NCI-H2029 treated with DMSO at 0.1 percent for 48 hours (cell line): Measurements from ENCODE around the gene LRRN2.
"Not testable (repeated sequence)": the region's sequence is repeated elsewhere in the genome, so short reads cannot be mapped to it uniquely, and the experiment has no call there.

Source experiments
- DNase-seq: peaks from one replicate; lab custom pipeline; 2025; lab: John Stamatoyannopoulos, UW

LRRN2 gene

DNA sequence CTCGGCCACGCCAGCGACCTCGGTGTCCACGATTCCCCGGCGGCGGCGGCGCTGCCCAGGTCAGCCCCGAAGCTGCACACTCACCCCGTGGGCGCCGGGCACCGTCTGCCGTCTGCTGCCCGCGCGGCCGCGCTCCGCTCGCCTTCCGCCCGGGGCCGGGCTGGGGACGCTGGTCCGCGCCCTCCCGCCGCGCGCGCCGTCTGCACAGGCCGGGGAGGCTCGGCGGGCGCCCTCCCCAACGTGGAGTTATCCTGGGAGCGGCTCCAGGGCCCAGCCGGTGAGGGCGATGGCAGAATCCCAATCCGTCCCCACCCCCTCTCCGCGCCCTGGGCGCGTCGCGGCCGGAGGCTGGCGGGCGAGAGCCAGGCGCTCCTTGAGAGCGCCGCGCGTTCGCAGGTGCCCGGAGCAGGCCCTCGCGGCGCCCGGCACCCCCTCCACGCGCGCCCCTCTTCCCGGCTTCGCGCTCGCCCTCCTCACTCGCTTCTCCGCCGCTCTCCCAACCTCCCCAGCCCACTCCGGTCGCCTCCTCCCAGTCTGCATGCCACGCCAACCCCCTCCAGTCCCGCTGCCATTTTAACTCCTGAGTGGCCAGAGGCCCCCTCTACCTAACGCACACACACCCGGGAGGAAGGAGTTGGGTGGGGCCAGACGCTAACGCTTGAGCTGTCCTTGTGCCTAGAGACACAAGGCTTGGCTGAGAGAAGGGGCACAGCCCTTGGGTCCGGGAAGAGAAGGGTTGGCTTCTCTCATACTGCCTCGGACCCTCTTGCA is at the start of gene LRRN2:
Gene LRRN2, minus strand, starts transcription at position 503 of the 771 bp plus-strand sequence. CDS start 65,746 bp downstream, outside the sequence.
- DNase-seq, result no peak

DNA sequence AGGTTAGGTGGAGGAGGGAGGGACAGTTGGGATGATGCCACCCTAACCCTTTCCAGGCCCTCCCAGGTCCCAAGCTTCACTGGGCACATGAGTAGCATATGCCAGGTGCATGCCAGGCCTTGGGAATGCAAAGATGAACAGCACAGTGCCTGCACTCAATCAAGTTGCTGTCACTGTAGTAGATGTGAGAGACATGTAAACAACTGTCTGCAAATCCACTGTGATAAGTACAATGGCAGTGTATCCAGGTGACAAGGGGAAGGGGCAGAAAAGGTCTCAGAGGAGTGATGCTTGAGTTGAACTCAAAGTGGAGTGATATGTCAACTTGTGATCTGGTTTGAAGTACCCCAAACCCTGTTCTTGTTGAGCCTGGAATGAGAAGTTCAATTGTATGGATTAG is 49.5 kb upstream of the LRRN2 start:
- peak; percentile 47 for DNase-seq

DNA sequence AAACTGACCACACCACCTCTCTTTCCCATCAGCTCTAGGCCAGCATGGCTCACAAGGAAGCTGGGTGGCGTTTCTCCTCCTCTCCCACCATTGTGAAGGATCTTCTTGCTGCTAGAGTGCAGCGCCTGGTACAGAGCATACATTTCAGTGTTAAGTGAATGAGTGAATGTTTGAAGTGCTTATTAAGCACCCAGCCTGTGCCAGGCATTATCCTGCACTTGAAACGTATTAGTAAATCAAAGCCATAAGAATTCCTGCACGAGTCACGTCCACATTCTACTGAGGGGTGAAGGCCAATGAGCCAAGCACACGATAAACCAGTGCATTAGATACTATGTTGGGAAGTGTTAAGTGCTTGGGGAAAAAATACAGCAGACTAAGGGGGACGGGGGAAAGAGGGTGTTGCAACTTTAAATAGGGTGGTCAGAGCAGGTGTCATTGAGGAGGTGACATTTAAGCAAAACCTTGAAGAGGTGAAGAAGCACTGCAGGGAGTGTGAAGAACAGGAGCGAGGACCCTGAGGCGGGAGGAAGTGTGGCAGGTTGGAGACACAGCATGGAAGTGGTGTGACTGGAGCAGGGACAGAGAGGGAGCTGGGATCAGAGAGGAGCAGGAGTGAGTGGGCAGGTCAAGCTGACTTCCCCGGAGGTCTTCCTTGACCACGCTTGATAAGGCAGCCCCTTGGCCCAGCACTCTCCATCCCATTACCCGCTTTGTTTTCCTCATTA is 48.5 kb upstream of the LRRN2 start:
- no peak for DNase-seq

DNA sequence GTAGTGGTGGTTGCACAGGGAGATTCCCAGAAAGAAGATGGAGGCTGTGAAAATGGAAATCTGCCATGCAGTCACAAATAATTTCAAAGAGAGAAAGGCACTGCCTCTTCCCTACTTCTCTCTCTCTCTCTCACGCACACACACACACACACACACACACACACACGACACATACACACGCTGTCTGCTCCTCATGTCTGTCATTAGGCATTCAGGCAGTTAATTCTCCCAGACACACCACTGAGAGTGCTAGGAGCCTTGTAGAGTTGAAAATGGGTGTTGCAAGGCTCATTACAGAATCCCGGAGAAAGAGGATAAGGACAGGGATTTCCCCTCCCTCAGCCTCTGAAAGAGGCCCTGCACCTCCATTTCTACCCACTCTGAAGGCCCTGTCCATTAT is 47.8 kb upstream of the LRRN2 start:
- no peak for DNase-seq

DNA sequence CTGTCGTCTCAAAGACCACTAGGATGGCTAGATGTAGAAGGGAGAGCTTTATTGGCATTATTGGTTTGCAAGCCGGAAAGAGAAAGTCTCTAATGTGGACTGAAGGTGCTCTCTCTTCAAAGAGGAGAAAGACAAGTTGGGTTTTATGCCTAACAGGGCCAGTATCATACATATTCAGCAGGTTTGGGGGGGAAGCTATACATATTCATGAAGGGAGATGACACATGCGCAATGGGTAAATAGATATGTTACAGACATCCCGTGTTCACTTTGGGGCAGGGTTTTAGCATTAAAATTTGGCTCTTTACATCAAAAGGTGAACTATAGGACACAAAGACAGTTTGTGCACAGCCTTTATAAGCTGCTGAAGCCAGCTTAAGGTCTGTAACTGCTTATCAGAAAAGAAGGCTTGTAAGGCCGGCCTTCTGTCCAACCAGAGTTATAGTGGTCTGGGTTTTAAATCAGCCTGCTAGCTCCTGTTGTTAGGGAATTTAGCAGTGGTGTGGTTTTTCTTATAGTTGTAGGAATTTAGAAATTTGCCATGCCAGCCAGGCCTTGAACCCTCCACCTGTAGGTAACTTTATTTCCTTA is 46.5 kb upstream of the LRRN2 start:
- DNase-seq, result no peak

DNA sequence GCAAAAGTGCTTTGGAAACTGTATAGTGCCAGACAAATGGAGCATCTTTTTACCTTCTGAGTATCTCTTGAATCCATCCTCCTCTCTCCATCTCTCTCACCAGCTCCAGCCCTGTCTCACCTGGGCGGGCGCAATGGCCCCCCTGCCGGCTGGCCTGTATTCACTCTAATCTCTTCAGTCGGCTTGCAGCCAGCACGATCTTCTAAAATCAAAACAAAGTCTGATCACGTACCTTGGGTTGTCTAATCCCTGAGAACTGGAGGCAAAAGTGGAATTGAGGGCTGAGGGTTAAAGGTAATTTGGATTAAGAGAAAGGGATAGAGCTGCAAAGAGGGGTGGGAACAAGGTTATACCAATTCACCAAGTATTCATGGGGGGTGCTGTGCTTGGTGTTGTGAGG is 46.0 kb upstream of the LRRN2 start:
- DNase-seq, result no peak

DNA sequence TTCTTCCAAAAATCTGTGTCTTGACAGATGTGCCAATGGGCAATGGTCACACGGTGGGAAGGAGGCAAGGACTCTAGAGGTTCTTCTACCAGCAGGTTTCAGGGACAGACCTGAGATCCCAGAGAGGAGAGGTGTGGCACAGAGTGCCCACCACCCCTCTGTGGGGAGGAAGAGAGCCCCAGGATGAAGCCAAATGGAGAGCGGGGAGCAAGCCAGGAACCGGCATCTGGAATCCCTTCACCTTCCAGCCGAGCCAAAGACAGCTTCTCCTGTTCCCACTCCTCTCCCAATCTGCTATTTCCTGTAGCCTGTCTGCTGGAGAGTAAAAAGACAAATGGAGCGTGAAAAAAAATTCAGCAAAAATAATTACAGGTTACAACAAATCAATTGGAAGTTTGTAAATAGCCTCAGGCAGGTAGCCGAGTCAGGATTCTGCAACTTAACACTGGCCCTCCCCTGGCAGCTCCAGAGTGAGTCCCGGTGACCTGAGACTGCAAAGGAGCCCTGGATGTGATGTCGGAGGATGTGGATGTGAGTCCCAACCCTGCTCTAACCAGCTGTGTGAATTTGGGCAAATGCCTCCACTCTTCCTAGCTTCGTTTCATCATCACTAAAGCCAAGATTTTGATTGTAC is 45.4 kb upstream of the LRRN2 start:
- no peak for DNase-seq

DNA sequence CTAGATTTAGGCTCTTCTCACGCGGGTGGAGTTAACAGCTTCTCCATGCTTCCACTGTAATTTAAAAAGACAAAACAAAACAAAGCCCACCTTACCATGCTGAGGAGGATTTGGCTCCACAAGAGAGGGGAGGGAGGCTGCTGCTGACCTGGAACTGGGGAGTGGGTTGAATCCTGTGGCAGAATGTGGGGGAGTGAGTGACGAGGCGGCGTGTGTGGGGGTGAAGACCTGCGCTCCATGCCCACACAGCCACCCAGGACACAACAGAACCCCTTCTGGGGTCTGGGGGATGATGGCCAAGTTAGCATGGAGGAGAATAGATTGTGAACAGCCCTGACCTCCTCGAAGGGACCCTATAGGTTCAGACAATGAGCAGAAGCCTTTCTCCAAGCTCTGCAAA is 44.0 kb upstream of the LRRN2 start:
- DNase-seq, result no peak

DNA sequence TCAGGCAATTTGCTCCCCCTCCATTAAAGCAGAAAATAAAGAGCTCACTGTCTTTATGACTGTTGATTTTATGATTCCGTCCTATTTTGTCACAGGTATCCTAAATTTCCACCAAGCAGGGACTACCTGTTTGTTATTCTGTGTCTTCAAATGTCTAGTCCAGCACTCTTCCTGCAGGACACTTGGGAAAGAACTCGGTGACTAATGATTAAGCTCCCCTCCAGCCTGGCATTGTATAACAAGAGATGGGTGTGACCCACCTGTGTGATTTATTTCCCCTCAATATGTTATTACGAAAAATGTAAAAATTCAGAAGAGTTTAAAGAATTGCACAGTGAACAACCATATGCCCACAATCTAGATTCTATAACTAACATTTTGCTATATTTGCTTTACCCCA is 42.9 kb upstream of the LRRN2 start:
- no peak for DNase-seq

DNA sequence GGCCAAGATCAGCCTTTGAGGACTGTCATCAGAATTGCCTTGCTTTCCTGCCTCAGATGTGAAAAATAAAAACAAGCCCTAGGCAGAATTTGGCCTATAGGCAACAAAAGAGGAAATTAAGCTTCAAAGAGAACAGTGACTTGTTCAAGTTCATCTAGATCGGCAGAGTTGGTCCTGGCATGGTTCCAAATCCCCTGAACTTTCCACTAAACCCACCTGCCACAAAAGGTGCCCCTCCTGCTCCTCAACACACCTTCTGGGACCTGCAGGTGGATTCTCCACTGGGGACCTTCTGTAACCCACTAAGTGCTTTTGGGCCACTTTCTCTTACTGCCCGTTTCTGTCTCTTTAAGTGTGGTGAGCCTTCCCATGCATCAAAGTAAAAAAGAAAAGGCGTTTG is 42.5 kb upstream of the LRRN2 start:
- no peak for DNase-seq

DNA sequence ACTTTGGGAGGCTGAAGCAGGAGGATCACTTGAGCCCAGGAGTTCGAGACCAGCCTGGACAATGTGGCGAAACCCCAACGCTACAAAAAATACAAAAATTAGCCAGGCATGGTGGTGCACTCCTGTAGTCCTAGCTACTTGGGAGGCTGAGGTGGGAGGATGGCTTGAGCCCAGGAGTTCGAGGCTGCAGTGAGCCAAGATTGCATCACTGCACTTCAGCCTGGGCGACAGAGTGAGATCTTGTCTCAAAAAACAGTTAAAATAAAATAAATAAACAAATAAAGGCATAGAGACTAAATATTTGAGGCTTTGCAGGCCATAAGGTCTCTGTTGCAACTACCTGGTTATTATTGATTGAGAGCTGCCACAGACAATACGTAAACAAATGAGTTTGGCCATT is 41.9 kb upstream of the LRRN2 start:
- DNase-seq, result not testable (repeated sequence)

DNA sequence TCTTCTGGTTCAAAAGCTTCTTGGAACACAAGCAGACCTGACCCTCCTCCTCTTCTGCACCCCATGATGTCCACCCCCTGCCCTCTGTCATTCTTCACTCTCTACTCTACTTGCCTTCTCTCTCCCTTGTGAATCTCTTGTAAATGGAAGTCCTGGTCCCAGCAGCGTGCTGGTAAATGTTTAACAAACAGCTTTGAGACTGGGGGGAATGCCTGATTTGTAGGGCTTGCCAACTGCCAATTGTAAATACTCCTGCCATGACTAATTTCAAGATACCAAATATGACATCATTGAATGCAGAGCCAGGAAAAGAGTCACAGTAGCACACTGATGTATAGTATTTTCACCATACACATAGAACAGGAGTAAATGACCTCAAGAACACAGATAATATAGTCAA is 40.9 kb upstream of the LRRN2 start:
- DNase-seq, result no peak

DNA sequence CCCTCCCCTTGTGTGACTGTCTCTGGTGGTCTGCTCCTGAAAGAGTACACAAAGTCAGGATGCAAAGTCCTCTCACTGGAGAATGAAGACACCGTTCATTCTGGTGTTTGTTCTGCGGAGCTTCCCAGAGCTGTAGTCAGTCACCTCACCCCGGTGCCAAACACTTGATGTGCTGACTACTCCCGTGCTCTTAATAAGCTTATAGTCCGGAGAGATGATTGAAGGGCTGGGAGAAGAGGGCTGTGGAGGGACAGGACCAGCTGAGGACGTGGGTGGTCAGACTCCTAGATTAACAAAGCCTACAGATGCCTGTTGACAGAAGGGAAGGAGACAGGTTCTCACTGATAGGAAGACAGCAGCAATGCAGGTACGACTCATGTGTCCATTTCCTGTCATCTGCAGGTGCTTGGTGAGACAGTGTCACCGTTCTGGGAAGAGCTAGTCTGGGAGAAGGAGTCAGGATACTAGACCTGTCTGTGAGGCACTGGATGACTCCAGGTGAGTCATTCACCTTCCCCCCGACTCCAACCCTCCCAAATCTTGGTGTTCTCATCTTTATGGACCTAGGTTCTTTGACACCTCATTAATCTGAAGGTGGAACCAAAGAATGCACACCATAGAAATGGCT is 40.4 kb upstream of the LRRN2 start:
- DNase-seq, result peak; percentile 57

DNA sequence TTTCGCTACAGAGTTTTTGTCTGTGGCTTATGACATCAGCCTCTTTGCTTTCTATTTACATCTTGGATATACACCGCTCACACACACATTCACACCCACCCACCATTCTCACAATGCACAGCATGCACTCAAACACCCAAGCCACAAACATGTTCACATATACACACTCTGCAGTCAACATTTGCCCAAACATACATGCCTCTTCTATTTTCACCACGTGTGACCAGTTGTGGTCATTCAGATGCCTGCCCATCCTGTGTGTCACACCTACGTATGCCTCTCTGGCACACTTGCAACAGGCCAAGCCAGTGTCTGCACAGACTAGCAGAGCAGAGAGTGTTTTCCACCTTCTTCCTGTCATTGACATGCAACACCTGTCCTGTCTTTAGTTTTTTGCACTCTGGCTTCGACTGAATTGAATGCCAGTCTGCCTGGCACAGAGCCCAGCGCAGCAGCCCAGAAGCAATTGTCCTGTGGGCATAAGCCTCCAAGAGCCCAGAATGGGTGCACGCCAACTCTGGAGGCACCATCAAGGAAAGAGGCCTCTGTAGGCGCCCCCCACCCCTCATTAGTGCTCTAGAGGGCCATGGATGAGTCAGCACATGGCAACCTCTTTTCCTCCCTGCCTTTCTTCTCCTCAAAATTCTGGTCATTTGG is 37.7 kb upstream of the LRRN2 start:
- DNase-seq, result peak; percentile 67

DNA sequence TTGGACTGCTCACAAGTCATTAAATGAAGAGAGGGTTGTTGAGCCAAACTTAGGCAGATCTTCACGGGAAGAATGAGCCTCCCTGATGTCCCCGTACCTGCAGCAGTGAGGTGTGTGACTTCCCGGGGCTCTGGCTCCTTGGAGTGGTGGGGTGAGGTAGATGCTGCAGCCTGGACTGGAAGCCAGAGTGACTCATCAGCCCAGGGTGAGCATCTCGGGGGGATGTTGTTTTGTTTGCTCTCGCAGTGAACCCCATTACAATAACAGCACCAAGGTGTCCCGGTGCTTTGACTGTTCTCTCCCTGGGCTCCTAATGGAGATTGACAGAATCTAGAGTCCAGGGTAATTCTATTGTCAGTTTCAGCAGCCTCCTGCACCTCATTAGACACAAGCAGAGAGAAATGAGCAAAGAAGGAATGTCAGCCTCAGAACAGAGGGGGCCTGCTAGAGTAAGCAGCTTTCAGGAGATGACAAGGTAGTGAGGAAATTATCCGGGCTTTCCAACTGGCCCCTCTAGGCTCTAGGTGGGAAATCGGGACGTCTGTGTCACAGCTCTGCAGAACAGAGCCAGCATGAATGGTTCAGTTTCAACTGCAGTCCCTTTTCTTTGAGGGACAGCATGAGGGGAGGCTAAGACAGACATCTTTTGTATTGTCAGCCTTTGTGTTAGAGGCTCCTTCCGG is 36.0 kb upstream of the LRRN2 start:
- DNase-seq, result no peak

DNA sequence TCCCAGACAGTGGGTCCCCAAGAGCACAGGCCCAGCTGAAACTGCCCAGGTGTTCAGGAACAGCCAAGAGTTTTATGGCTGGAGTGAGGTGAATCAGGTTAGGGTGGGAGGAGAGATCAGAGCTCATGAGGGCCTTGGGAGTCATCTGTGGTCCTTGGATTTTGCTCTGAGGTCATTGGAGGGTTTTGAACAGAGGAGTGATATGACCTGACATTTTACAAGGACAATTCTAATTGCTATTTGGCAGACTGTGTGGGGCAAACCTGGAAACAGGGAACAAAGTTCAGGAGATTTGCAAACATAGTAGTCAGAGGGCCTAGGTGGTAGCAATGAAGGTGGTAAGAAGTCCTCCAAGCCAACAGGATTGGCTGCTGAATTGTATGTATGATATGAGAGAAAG is 31.1 kb upstream of the LRRN2 start:
- DNase-seq, result no peak

DNA sequence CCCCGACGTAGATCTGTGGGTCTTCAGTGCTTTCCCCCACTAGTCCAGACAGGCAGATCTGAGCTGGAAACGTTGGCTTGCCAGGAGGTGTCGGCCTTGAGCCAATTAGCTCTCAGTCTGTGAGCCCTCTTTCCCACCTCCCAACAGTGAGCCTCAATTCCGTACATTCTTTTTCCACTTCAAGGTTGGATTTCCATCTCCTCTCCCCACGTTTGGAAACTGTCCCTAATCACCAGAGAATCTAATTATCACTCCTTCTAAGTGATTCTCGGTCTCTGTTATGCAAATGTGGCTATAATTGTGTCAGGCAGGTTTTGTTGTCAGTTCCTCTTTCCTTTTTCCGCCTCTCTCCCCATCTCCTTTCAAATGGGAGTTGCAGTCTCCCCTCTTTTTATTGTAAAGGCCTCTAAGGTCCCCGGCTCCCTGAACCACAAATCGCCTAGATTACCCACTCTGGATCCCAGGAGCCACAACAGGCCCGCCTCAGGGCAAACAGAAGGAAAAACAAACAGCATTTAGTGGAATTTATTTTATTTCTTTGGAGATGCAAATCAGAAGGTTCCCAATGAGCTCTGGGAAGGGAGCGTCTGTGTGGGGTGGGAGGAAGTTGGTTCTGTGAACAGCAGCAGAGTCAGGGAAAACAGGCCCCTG is 29.4 kb upstream of the LRRN2 start:
- DNase-seq, result no peak

DNA sequence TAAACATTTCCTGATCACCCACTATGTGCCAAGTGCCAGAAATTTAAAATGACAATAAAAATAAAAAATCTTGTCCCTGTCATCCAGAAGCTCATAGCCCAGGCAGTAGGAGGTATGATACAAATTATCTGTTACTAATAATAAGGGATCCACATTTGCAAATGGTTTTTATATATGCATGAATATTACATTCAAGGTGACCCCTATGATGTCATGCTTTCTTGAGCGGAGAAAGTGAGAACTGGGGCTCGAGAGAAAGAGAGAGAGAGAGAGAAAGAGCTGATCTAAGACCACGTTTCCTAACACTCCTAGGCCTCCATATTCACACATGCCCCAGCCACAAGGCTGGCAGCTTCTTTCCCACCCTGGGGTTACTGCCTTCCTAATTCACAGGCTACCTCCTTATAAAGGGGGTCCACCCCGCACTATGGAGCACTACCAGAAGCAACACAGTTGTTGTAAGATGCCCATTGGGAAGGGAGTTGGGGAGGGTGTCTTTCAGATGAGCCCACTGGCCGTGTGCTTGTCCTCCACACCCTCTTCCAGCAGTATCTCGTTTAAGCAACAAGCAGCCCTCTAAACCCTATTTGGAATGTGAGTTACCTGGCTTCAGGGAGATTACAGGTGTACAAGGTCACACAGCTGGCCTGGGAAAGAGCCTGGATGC is 28.8 kb upstream of the LRRN2 start:
- DNase-seq, result no peak

DNA sequence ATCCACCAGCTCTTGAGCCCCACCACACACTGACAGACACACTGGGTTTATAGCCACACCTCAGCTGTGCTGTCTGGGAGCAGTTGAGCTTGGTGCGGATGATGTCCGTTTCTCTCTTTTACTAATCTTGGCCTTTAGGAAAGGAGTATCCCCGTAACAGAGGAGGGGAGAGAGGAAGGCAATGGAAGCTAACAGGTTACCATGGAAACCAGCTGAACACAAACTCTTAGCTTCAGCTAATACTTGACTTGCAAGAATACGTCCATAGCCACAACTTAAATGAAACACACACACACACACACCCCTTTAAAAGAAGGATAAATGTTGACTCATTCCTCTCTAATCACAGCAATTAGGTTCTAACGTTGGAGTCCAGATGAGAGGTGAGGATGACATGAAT is 28.0 kb upstream of the LRRN2 start:
- no peak for DNase-seq
